HEK293 (cell line): ENCODE data around the gene TPCN2.

Source experiments
- CTCF ChIA-PET: fragments of 350-600 bp; formaldehyde crosslinking; extraction: SDS; loops from one replicate; lab custom pipeline; 2021; ENCODE audit warnings: antibody characterized with exemption; lab: Yijun Ruan, JAX
- POLR2A ChIA-PET: fragments of 300-600 bp; formaldehyde crosslinking; extraction: SDS; loops from one replicate; lab custom pipeline; 2020; ENCODE audit warnings: antibody characterized with exemption, inconsistent platforms; lab: Yijun Ruan, JAX
- H3K27ac ChIP-seq: fragments of 200-500 bp; sonication (Bioruptor generic); 2 replicates; pipeline ENCODE4 v1.5.1; 2014; ENCODE audit warnings: low read depth, low read length, control low read depth, inconsistent platforms; ENCODE audit errors: extremely low read depth
- H3K36me3 ChIP-seq, 2 experiments: fragments of 200-500 bp in 1 of 2; sonication (Bioruptor generic) in 1 of 2; 1 replicate in 1 of 2; 2 replicates in 1 of 2; pipeline ENCODE4 v1.5.1; 2014 to 2017; ENCODE audit warnings: inconsistent platforms in 2 of 2, low read length in 2 of 2; ENCODE audit not compliant: control insufficient read depth in 2 of 2, insufficient read depth in 1 of 2
- H3K4me1 ChIP-seq: fragments of 200-500 bp; sonication (Bioruptor generic); 2 replicates; pipeline ENCODE4 v1.5.1; 2014; ENCODE audit warnings: mild to moderate bottlenecking, low read length, inconsistent platforms; ENCODE audit not compliant: control insufficient read depth, insufficient read depth
- H3K4me3 ChIP-seq: 2 replicates; pipeline ENCODE4 v1.5.1; 2011; ENCODE audit warnings: low read depth, mild to moderate bottlenecking, control low read depth, low read length, moderate library complexity
- H3K9me3 ChIP-seq: fragments of 200-500 bp; sonication (Bioruptor generic); 2 replicates; pipeline ENCODE4 v1.5.1; 2014; ENCODE audit warnings: low read depth, low read length, inconsistent platforms; ENCODE audit not compliant: control insufficient read depth, insufficient read depth
- BCL11A ChIP-seq: fragments of 450-650 bp; formaldehyde crosslinking; IDR thresholded peaks from 2 replicates; pipeline ENCODE4 v1.5.1; 2016; ENCODE audit warnings: low read depth, missing biosample characterization, missing genetic modification characterization
- GFI1B ChIP-seq: fragments of 450-650 bp; formaldehyde crosslinking; IDR thresholded peaks from 2 replicates; pipeline ENCODE4 v1.5.1; 2016; ENCODE audit warnings: missing biosample characterization, missing genetic modification characterization
- KLF17 ChIP-seq: fragments of 450-650 bp; formaldehyde crosslinking; IDR thresholded peaks from 2 replicates; pipeline ENCODE4 v1.5.1; 2016; ENCODE audit warnings: missing biosample characterization, missing genetic modification characterization
- KLF7 ChIP-seq: fragments of 450-650 bp; formaldehyde crosslinking; IDR thresholded peaks from 2 replicates; pipeline ENCODE4 v1.5.1; 2016; ENCODE audit warnings: missing biosample characterization, missing genetic modification characterization, borderline replicate concordance
- KLF8 ChIP-seq: fragments of 450-650 bp; formaldehyde crosslinking; IDR thresholded peaks from 2 replicates; pipeline ENCODE4 v1.5.1; 2016; ENCODE audit warnings: missing biosample characterization, missing genetic modification characterization
- SETDB1 ChIP-seq: IDR thresholded peaks from one replicate; pipeline ENCODE4 v1.6.1; 2017; ENCODE audit warnings: mild to moderate bottlenecking, low read length, moderate library complexity, mixed read lengths; ENCODE audit not compliant: insufficient read length
- ZNF112 ChIP-seq: fragments of 450-650 bp; formaldehyde crosslinking; IDR thresholded peaks from 2 replicates; pipeline ENCODE4 v1.5.0; 2017; ENCODE audit warnings: missing biosample characterization, missing genetic modification characterization
- ZNF155 ChIP-seq: fragments of 450-650 bp; formaldehyde crosslinking; IDR thresholded peaks from 2 replicates; pipeline ENCODE4 v1.5.1; 2016; ENCODE audit warnings: missing biosample characterization, missing genetic modification characterization
- ZNF23 ChIP-seq: fragments of 450-650 bp; formaldehyde crosslinking; IDR thresholded peaks from 2 replicates; pipeline ENCODE4 v1.5.1; 2016; ENCODE audit warnings: missing biosample characterization, missing genetic modification characterization, borderline replicate concordance
- ZNF280D ChIP-seq: fragments of 450-650 bp; formaldehyde crosslinking; IDR thresholded peaks from 2 replicates; pipeline ENCODE4 v1.5.1; 2016; ENCODE audit warnings: missing biosample characterization, missing genetic modification characterization
- ZNF302 ChIP-seq: fragments of 450-650 bp; formaldehyde crosslinking; IDR thresholded peaks from 2 replicates; pipeline ENCODE4 v1.5.1; 2016; ENCODE audit warnings: missing biosample characterization, missing genetic modification characterization, low read depth
- ZNF404 ChIP-seq: fragments of 450-650 bp; formaldehyde crosslinking; IDR thresholded peaks from 2 replicates; pipeline ENCODE4 v1.5.1; 2017; ENCODE audit warnings: missing biosample characterization, missing genetic modification characterization
- ZNF510 ChIP-seq: fragments of 450-650 bp; formaldehyde crosslinking; IDR thresholded peaks from 2 replicates; pipeline ENCODE4 v1.5.1; 2018; ENCODE audit warnings: mild to moderate bottlenecking, missing genetic modification characterization, missing biosample characterization; ENCODE audit not compliant: insufficient replicate concordance
- ZNF529 ChIP-seq: fragments of 450-650 bp; formaldehyde crosslinking; IDR thresholded peaks from 2 replicates; pipeline ENCODE4 v1.5.1; 2017; ENCODE audit warnings: missing genetic modification characterization, missing biosample characterization; ENCODE audit not compliant: insufficient replicate concordance
- ZNF560 ChIP-seq: fragments of 450-650 bp; formaldehyde crosslinking; IDR thresholded peaks from 2 replicates; pipeline ENCODE4 v1.5.1; 2017; ENCODE audit warnings: missing biosample characterization, missing genetic modification characterization, borderline replicate concordance
- ZNF580 ChIP-seq: fragments of 450-650 bp; formaldehyde crosslinking; IDR thresholded peaks from 2 replicates; pipeline ENCODE4 v1.5.1; 2016; ENCODE audit warnings: missing biosample characterization, missing genetic modification characterization
- ZNF596 ChIP-seq: fragments of 450-650 bp; IDR thresholded peaks from 2 replicates; pipeline ENCODE4 v1.5.0; 2018; ENCODE audit warnings: missing biosample characterization, mild to moderate bottlenecking, missing genetic modification characterization, moderate library complexity
- ZNF670 ChIP-seq: fragments of 450-650 bp; formaldehyde crosslinking; IDR thresholded peaks from 2 replicates; pipeline ENCODE4 v1.5.1; 2016; ENCODE audit warnings: missing biosample characterization, missing genetic modification characterization, low read depth
- ZNF692 ChIP-seq: fragments of 450-650 bp; formaldehyde crosslinking; IDR thresholded peaks from 2 replicates; pipeline ENCODE4 v1.5.1; 2016; ENCODE audit warnings: missing biosample characterization, missing genetic modification characterization
- ZNF776 ChIP-seq: fragments of 450-650 bp; formaldehyde crosslinking; IDR thresholded peaks from 2 replicates; pipeline ENCODE4 v1.5.0; 2017; ENCODE audit warnings: missing biosample characterization, missing genetic modification characterization, borderline replicate concordance
- ZNF830 ChIP-seq: fragments of 450-650 bp; IDR thresholded peaks from 2 replicates; pipeline ENCODE4 v1.5.0; 2018; ENCODE audit warnings: missing biosample characterization, missing genetic modification characterization, low read depth, mild to moderate bottlenecking, moderate library complexity

The TPCN2 gene

GRCh38 chr11:69119190-69119589 is 70.5 kb downstream of the TPCN2 start:
- Histone ChIP-seq H3K9me3 (no peaks in the 10 kb centered on the region), H3K27ac (no peak overlapping the region), H3K36me3 (no peaks in the 10 kb centered on the region), H3K4me1 (no peaks in the 10 kb centered on the region), H3K4me3 (no peak overlapping the region)
- POLR2A ChIA-PET, result no interaction called here
- peak; percentile 85 for TF ChIP-seq KLF8 (tag by site-specific recombination)
- peak; percentile 53 for TF ChIP-seq SETDB1
- 0 out of 2 replicates have a peak, but pooled peaks have one; percentile 30 for TF ChIP-seq KLF17 (tag by site-specific recombination)
- TF ChIP-seq KLF7 (tag by site-specific recombination), result peak; percentile 44; the same call in 1 of the 2 replicates
- peak; percentile 91 for TF ChIP-seq ZNF580 (tag by site-specific recombination)
- TF ChIP-seq ZNF692 (tag by site-specific recombination), result no peak
- TF ChIP-seq ZNF23 (tag by site-specific recombination), result no peak
- TF ChIP-seq ZNF280D (tag by site-specific recombination), result peak; percentile 98
- CTCF ChIA-PET, result interaction anchor here (0.8 kb wide), 1 partner anchor 565 kb away, joined by 4 read pairs; no protein-coding TSS in a partner anchor

- TF ChIP-seq ZNF596 (tag by site-specific recombination), result no peak
- no peak for TF ChIP-seq BCL11A
- no peak for TF ChIP-seq ZNF529 (tag by site-specific recombination)
- TF ChIP-seq ZNF404 (tag by site-specific recombination), result no peak
- no peak for TF ChIP-seq ZNF776 (tag by site-specific recombination)
- TF ChIP-seq ZNF510 (tag by site-specific recombination), result no peak
- TF ChIP-seq ZNF112 (tag by site-specific recombination), result no peak
- no peak for TF ChIP-seq ZNF670 (tag by site-specific recombination)
- no peak for TF ChIP-seq ZNF302 (tag by site-specific recombination)
- no peak for TF ChIP-seq ZNF560 (tag by site-specific recombination)
- no peak for TF ChIP-seq ZNF155 (tag by site-specific recombination)
- no peak for TF ChIP-seq GFI1B (tag by site-specific recombination)
- TF ChIP-seq ZNF830, result no peak
- Histone ChIP-seq H3K4me3 (no peak overlapping the region), H3K27ac (no peak overlapping the region), H3K36me3 (no peaks in the 10 kb centered on the region), H3K9me3 (no peaks in the 10 kb centered on the region), H3K4me1 (no peaks in the 10 kb centered on the region)
- CTCF ChIA-PET, result interaction anchor here (1.0 kb wide), 1 partner anchor 11 kb away, joined by 3 read pairs; no protein-coding TSS in a partner anchor
- POLR2A ChIA-PET, result no interaction called here
Measured at GRCh38 chr11:69120096-69120875, 71.6 kb downstream of the TPCN2 start.
